Stimulated activated CD4-positive, alpha-beta T cell treated with anti-CD3 and anti-CD28 coated beads, Interleukin-1b, Interleukin-23, amount 100 ng/mL, for 1 hour (primary cell): ENCODE measurements around the gene RBM42.
"Not testable (repeated sequence)": the region's sequence is repeated elsewhere in the genome, so short reads cannot be mapped to it uniquely, and the experiment has no call there.

Experiments
- DNase-seq, 2 donors: peaks; one replicate each; pipeline ENCODE4 v3.0.0-alpha.2; 2020; ENCODE audit warnings: low read depth in 2 of 2

Gene RBM42

GRCh38 chr19:35654828-35655227 is 26.0 kb downstream of the RBM42 start:
- not testable (repeated sequence) for DNase-seq

DNA sequence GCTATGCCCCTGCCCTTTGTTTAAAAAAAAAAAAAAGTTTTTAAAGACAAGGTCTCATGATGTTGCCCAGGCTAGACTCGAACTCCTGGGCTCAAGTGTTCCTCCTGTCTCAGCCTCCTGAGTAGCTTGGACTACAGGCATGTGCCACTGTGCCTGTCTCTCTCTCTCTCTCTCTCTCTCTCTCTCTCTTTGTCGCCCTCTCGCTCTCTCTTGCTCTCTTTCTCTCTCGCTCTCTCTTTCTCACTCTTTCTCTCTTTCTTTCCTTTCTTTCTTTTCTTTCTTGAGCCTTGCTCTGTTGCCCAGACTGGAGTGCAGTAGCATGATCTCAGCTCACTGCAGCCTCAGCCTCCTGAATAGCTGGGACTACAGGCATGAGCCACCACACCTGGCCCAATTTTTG is 26.8 kb downstream of the RBM42 start:
- no peak for DNase-seq

DNA sequence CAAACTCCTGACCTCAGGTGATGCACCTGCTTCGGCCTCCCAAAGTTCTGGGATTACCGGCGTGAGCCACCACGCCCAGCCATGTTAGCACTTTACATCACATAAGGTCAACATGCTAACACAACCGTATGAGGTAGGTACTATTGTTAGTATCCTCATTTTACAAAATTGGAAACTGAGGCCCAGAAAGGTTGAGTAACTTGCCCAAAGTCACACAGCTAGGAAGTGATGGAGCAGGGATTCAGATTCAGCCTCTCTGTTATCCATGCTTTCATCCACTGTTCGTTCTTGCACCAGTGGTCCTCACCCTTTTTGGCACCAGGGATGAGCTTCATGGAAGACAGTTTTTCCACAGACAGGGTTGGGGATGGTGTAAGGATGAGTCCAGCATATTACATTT is 27.9 kb downstream of the RBM42 start:
- DNase-seq: no peak

GRCh38 chr19:35657904-35658700 is 29.3 kb downstream of the RBM42 start:
- no peak for DNase-seq

DNA sequence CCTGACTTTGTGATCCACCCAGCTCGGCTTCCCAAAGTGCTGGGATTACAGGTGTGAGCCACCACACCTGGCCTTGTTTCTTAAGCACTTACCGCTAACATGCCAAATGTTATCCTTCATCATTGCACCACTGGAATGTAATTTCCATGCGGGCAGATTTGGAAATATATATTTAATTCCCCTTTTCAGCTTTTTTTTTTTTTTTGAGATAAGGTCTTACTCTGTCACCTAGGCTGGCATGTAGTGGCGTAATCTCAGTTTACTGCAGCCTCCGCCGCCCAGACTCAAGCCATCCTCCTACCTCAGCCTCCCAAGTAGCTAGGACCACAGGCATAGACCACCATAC is 33.1 kb downstream of the RBM42 start:
- no peak for DNase-seq

DNA sequence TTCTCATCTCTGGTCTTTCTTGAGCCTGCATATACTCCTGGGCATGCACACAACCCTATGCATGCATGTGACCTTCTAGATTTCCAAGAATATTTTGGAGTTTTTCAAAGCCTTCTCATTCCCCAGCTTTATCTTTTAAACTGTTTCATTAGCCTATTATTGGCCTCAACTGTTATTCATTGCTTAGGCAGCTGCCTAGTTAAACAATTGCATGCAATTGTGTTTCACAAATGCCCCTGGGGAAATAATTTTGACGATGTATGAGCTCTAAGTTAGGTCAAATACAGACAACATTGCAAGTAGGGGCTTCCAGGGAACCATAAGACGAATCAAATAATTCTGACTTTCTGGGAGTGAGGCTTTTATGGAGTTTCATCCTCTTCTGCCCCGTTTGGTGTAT is 35.1 kb downstream of the RBM42 start:
- DNase-seq: no peak

DNA sequence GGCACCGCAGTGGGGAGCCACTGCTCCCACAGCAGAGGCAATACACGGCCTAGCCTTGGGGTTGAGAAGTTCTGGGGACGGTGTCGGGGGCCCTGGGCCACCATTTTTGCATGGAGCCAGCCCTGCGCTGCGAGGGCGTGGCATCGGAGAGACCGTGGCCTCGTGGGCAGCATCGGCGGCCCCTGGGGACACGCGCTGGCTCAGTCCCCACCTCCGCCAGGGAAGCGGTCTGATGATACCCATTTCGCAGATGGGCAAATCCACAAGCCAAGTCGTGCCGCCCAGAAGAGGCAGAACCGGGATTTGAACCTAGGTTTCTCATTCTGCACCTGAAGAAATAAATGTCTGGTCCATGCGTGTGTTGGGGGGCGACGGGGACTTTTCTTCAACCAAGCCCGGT is 36.3 kb downstream of the RBM42 start:
- DNase-seq: no peak

GRCh38 chr19:35665604-35666003 is 36.8 kb downstream of the RBM42 start:
- no peak for DNase-seq

DNA sequence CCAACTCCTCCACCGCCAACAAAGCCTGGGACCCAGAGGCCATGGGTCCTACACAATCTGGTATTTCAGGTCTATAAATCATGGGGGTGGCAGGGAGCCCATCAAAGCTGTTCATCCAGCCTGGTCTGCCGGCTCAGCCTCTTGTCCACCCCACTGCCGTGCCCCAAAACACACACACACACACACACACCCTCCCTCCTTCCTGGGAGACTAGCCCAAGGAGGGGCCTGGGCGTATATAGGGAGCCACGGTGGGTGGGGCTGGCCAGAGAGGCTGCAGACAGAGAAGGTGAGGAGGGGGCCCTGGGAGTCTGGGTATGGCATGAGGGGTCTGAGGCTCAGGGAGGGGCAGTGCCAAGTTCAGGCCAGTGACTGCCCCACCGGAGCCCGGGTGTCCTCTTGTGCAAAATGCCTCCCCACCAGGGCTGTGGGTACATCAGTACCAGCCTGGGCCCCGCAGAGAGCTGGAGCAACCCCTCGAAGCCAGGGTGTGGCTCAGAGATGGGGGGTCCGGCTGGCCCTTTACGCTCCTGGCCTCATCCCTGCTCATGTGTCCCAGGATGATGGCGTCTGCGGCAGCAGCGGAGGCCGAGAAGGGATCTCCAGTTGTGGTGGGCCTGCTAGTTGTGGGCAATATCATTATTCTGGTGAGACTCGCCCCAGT is 37.5 kb downstream of the RBM42 start, which contains the start of gene UPK1A:
TSS of gene UPK1A (plus strand) at position 267 of the 663 bp plus-strand sequence. CDS start at position 563, 296 bp downstream.
- DNase-seq: no peak

GRCh38 chr19:35669566-35669965 is 40.7 kb downstream of the RBM42 start:
- no peak for DNase-seq

DNA sequence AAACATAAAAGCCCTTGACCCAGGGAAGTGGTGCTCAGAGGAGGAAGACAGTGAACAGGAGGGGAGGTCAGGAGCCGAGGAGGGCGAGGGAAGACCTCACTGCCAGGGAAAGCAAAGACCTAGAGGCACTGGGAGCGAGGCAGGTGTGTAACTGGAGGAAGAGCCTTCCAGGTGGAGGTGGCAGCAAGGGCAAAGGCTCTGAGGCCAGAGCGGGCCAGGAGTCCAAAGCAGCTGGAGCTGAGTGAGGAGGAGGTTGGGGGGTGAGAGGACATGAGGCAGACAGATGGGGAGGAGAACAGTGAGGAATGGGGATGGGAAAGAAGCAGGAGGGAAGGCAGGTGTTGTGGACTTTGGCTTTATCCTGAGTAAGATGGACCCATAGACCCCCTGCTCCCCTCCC is 41.1 kb downstream of the RBM42 start:
- DNase-seq: no peak

DNA sequence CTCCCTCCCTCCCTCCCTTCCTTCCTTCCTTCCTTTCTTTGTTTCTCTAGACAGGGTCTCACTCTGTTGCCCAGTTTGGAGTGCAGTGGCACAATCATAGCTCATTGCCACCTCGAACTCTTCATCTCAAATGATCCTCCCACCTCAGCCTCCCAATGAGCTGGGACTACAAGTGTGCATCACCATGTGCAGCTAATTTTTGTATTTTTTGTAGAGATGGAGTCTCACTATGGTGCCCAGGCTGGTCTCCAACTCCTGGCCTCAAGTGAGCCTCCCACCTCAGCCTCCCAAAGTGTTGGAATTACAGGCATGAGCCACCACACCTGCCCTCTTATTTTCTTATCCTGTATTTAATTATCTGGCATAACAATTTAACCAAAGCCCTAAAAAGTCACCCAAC is 41.9 kb downstream of the RBM42 start:
- DNase-seq: no peak

- no peak for DNase-seq
Observed at GRCh38 chr19:35671818-35672217, 43.0 kb downstream of the RBM42 start.

GRCh38 chr19:35673121-35673804 is 44.4 kb downstream of the RBM42 start:
- no peak for DNase-seq

DNA sequence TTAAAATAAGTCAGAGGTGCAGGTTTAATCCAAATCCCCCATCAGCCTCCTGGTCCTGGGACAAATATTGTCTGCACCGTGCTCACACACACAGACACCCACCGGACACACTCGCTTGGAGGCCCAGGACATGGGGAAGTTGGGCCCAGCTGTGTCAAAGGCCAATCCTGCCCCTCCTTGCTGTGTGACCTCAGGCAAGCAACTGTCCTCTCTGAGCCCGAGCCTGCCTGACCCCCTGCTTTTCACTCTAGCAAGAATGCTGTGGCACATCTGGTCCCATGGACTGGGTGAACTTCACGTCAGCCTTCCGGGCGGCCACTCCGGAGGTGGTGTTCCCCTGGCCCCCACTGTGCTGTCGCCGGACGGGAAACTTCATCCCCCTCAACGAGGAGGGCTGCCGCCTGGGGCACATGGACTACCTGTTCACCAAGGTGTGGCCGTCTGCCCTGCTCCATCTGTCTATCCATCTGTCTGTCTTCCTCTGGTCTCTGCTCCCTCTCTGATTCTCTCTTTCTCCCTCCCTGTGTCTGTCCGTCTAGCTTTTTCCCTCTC is 46.8 kb downstream of the RBM42 start:
- no peak for DNase-seq
